ENCODE measurements around the gene WBP4.
"Not testable (repeated sequence)": the region's sequence is repeated elsewhere in the genome, so short reads cannot be mapped to it uniquely, and the experiment has no call there.

WBP4 gene, protein sequence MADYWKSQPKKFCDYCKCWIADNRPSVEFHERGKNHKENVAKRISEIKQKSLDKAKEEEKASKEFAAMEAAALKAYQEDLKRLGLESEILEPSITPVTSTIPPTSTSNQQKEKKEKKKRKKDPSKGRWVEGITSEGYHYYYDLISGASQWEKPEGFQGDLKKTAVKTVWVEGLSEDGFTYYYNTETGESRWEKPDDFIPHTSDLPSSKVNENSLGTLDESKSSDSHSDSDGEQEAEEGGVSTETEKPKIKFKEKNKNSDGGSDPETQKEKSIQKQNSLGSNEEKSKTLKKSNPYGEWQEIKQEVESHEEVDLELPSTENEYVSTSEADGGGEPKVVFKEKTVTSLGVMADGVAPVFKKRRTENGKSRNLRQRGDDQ

GRCh38 chr13:41061075-41061913, at the start of gene WBP4:
Gene WBP4, plus strand, starts transcription at chr13:41061509. Its CDS starts 165 bp downstream, at chr13:41061674.
- DNase-seq = peak; percentile 89

GRCh38 chr13:41012536-41012935, 48.8 kb upstream of the WBP4 start:
- DNase-seq = no peak

- DNase-seq = no peak
Measured at GRCh38 chr13:41013835-41014234, 47.5 kb upstream of the WBP4 start.

DNA sequence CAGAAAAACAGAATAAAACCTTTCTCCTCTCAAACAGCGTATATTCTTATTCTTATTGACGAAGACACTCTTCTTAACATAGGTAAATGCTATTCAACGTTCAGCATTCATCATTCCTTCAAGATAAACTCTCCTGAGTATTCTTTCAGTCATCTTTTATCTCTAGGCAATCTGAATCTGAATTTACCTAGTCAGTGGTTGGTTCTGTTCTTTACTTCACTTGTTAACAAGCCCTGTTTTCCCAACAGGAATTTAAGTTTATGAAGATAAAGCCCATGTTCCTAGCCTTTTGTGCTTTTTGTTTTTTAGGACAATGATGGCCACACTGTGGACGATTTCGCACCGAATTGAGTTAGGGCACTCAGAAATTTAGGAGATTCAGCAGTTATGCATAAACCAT, 45.4 kb upstream of the WBP4 start:
- no peak for DNase-seq

DNA sequence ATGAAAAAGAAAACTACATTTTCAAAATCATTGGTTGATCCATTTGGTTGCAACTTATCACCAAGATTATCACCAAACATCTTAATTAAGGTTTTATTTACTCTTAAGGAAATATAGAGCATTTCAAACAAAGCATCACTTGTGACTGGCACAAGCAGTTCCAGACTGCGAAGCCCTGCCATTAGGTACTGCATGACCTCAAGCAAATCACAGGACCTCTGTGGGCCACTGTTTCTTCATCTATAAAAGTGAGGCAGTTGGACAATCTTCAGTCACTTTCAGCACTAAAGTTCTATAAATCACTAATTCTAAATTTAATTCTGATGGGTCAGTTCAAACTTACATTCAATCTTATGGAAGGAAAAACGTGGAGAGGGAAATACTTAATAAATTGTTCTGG, 44.1 kb upstream of the WBP4 start:
- no peak for DNase-seq

DNA sequence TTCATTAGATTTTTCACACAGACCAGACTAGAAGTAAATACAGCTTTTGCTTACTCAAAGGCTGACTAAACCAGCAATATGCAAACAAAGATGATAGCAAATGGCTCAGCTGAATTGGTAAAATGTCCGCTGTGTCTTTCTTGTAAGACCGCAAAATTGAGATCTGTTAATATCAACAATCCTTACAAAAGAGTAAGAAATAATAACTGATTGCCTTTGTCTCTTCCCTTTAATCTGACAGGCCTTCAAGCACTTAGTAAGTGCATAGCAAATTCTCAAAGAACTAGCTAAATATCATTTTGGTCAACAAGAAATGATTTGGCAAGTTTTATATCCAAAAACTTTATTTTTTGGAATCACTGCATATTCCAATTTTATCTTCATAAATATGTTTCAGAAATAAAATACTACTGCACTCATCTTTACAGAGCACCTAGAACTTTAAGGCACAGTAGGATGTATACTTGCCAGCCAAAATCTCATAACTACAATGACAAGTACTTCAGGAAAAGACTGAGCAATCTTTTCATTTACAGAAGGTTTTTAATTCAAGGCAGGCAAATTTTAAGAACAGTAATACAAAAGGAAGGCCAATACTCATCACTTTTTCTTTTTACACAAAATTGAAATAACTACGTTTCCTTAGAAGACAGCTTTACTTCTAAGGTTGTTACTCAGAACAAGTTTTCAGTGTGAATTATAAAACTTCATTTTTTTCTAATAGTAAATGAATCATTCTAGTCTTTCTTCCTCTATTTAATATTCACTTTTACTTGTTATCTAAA, 43.3 kb upstream of the WBP4 start:
- no peak for DNase-seq

- no peak for DNase-seq
Measured at GRCh38 chr13:41018602-41018948, 42.7 kb upstream of the WBP4 start.

DNA sequence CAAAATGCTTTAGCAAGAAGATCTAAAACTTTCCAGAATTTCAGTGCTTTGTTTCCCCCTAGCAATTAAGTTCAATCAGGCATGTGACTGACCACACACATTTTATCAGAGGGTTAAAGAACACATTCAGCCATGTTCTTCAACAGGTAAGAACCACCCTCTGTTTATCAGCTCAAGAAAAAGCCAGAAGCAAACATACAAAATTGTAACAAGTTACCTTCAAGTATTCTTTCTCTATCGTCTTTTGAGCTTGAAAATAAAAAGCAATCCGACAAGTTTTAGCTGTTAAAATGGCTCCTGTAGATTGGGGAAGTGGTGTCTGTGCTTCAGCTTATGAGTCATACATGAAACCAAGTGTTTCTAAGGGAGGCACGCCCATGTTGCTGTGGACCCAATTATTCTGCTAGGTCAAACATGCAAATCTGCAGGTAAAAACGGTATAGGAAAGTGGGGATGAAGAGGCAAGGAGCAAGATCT, 42.3 kb upstream of the WBP4 start, which contains the start of gene ELF1:
ELF1 (minus strand) TSS at position 306 of the 477 bp plus-strand sequence. CDS start 37,262 bp downstream, outside the sequence.
- DNase-seq = peak; percentile 34

DNA sequence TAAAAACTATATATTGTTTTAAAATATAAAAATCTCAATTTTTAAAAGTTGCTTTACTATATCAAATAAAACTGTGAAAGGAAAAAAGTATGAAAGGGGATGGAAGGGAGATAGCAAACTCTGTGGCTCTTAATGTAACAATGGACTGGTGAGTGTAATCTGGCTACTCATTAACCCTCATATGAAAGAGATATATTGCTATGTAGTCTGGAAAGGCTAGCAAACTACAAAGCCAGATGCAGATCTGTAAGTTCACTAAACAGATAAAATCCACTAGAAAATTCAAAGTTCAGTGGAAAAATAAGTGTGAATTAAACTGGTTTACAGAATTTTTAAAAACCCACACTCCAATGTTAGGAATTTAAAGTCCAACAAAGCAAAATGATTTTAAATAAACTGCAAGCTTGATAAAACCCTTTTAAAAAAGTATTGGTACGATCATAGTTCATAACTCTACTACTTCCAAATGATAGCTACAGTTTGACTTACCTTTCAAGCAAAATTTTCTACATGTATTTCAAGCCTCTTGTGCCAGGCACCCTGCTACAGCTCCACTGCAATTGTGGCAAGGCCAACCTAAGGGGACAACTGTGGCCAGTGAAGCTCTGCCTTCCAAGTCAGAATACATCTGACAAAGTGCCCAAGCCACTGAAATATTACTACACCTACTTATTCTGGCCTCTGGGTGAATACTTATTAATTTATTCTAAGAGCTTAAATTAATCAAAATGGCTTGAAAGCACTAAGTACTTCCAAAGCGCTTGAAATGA, 41.5 kb upstream of the WBP4 start:
- DNase-seq = no peak

DNA sequence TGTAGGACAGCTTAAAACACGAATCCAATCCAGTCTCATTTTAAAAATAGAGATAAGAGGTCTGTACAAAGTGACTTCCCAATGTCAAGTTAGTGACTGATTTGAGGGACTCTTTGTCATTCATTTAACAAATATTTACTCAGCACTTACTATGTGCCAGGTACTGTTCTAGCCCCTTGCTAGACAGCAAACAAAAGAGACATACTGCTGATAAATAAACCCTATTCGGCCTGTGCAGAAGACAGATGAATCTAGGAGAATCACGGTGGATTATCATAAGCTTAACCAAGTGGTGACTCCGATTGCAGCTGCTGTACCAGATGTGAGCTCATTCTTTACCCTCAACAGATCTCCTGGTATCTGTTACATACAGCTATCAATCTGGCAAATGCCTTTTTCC, 35.8 kb upstream of the WBP4 start:
- no peak for DNase-seq

DNA sequence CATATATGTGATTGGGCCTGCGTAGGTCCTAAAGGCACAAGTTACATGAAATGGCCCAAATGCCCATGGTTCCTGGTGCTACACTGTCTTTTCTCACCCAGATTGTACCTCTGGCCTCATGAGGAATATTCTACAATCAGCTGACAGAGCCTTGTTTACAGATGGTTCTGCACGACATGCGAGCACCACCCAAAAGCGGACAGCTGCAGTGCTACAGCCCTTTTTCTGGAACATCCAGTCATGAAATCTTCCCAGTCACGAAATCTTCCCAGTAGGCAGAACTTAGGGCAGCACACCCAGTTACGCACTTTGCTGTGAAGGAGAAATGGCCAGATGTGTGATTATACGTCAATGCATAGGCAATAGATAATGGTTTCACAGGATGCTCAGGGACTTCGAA, 34.5 kb upstream of the WBP4 start:
- no peak for DNase-seq

DNA sequence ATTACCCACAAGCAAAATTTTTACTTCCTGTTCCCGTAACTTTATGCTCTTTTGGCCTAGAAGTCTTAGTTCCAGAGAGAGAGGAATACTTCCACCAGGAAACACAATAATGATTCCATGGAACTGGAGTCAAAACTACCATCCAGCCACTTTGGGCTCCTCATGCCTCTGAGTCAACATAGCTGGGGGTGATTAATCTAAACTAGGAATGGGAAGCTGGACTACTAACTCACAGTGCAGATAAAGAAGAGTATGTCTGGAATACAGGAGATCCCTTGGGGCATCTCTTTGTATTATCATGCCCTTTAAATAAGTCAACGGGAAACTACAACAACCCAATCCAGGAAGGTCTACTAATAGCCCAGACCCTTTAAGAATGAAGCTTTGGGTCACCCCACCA, 33.3 kb upstream of the WBP4 start:
- DNase-seq = no peak

GRCh38 chr13:41029629-41030028, 31.7 kb upstream of the WBP4 start:
- DNase-seq = no peak

DNA sequence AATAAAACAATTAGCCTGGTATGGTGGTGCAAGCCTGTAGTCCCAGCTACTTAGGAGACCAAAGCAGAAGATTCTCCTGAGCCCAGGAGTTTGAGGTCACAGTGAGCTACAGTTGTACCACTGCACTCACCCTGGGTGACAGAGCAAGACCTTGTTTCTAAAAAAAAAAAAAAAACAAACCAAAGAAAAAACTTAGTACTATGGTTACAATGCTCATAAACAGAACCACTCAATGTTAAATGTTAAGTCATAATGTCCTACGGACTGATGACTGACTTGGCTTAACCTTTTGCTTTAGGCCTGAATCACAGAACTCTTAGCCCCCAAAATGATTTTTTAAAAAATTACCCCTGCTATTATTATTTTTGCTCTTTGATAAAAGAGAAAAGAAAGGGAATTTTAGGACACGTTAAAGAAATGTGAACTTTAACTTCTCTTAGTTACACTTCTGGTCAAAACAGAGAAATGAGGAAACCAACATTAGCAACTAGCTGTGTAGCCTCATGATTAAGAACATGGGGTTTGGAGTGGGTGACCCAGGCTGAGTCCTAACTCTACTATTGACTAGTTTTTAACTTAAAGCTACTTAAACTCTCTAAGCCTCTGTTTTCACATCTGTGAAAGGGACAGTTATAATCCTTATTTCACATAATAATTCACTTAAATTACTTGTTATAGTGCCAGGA, 28.5 kb upstream of the WBP4 start:
- no peak for DNase-seq

GRCh38 chr13:41034382-41034781, 26.9 kb upstream of the WBP4 start:
- DNase-seq = no peak

- DNase-seq = no peak
Measured at GRCh38 chr13:41034881-41035280, 26.4 kb upstream of the WBP4 start.

DNA sequence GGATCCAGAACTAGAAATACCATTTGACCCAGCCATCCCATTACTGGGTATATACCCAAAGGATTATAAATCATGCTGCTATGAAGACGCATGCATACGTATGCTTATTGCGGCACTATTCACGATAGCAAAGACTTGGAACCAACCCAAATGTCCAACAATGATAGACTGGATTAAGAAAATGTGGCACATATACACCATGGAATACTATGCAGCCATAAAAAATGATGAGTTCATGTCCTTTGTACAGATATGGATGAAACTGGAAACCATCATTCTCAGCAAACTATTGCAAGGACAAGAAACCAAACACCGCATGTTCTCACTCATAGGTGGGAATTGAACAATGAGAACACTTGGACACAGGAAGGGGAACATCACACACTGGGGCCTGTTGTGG, 24.8 kb upstream of the WBP4 start:
- not testable (repeated sequence) for DNase-seq

DNA sequence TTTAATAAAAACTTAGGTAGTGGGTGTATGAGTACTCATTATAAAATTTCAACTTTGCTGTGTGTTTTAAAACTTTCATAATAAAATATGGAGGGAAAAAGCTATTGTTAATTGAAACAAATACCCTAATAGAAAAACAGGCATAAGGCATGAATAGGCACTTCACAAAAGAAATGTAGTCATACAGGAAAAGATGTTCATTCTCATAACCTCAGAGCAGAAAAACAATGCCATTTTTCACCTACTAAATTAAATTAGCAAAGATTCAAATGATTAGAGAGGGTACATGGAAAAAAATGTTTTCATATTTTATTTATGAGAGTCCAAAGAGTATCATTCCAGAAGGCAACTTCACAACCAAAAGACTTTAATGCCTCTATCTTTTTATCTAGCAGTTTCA, 21.6 kb upstream of the WBP4 start:
- no peak for DNase-seq

DNA sequence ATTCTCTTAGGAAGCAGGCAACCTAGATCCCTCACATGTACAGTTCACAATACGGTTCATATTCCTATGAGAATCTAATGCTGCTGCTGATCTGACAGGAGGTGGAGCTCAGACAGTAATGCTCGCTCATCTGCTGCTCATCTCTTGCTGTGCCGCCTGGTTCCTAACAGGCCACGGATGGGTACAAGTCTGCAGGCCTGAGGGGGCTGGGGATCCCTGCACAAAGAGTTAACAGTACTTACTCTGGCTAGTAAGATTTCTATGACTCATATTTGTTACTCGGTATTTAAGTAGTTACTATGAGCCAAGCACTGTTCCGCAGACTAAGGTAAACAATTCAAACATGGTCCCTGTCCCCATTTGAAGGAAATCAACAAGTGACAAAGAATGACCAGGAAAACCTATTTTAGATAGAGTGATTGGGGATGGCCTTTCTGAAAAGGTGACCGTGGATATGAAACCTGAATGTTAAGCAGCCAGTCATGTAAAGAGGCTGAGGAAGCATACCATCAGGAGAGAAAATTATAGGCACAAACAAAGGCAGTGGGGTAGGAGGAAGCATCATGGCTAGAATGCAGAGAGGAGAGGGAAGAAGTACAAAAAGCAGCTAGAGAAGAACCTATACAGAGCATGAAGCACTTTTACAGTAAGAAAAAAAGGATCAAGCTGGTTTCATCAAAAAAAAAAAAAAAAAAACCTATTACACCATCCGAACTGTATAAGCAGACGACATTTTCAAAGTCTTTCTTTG, 20.6 kb upstream of the WBP4 start:
- DNase-seq = no peak

GRCh38 chr13:41042419-41042818, 18.9 kb upstream of the WBP4 start:
- DNase-seq = not testable (repeated sequence)

DNA sequence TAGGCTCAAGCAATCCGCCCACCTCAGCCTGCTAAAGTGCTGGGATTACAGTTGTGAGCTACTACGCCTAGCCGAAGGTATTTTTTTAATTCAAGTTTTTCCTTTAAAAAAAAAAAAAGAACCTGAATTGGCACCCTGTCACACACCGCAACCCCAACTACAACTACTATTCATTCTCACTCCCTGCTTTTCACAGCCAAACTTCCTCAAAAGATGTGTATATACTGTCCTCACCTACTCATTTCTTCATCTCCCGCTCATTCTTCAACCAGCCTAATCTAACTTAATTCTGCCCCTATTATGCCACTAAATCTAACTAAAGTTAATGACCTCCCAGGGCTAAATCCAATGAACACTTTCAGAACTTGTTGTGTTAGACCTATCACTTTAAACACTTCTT, 12.7 kb upstream of the WBP4 start:
- DNase-seq = no peak

All from stimulated activated CD4-positive, alpha-beta T cell treated with anti-CD3 and anti-CD28 coated beads, Interleukin-4, amount 100 ng/mL, for 1 hour (primary cell).